Neural progenitor cell (in vitro differentiated cells): Measurements from ENCODE around the gene RBM22. TPM values are rescaled to one million over a fixed set of nuclear protein-coding genes. Genes with fewer than 3 reads are reported as not detected.
A peak's percentile ranks its signal among the peaks of the same experiment; 100 is the strongest.

Experiments used
- DNase-seq: peaks from one replicate; pipeline ENCODE4 v3.0.0-alpha.2; 2016; ENCODE audit warnings: low spot score
- H2AFZ ChIP-seq: fragments of 200-600 bp; sonication (generic); replicated peaks from 2 replicates; pipeline ENCODE4 v1.6.1; 2016; ENCODE audit warnings: antibody characterized with exemption
- H3F3A ChIP-seq: fragments of 200-600 bp; sonication (generic); 2 replicates; pipeline ENCODE4 v1.6.1; 2016; ENCODE audit warnings: antibody characterized with exemption, low read depth
- H3K27ac ChIP-seq: fragments of 200-600 bp; sonication (generic); 2 replicates; pipeline ENCODE4 v1.5.1; 2016; ENCODE audit warnings: mild to moderate bottlenecking
- H3K27me3 ChIP-seq: fragments of 200-600 bp; sonication (generic); 2 replicates; pipeline ENCODE4 v1.6.1; 2016; ENCODE audit warnings: mild to moderate bottlenecking, moderate library complexity
- H3K36me3 ChIP-seq: fragments of 200-600 bp; sonication (generic); 2 replicates; pipeline ENCODE4 v1.5.1; 2016
- H3K4me1 ChIP-seq: fragments of 200-600 bp; sonication (generic); 2 replicates; pipeline ENCODE4 v1.6.1; 2016; ENCODE audit warnings: mixed run types
- H3K4me2 ChIP-seq: fragments of 200-600 bp; sonication (generic); 2 replicates; pipeline ENCODE4 v1.6.1; 2016
- H3K4me3 ChIP-seq: fragments of 200-600 bp; sonication (generic); 2 replicates; pipeline ENCODE4 v1.5.1; 2016
- H3K79me2 ChIP-seq: fragments of 200-600 bp; sonication (generic); 2 replicates; pipeline ENCODE4 v1.6.1; 2016; ENCODE audit warnings: low read depth
- H3K9ac ChIP-seq: fragments of 200-600 bp; sonication (generic); 2 replicates; pipeline ENCODE4 v1.6.1; 2016
- H3K9me3 ChIP-seq: fragments of 200-600 bp; sonication (generic); 2 replicates; pipeline ENCODE4 v1.5.1; 2016; ENCODE audit warnings: low read depth
- H4K20me1 ChIP-seq: fragments of 200-600 bp; sonication (generic); 2 replicates; pipeline ENCODE4 v1.6.1; 2016; ENCODE audit warnings: low read depth
- H3K27ac Mint-ChIP-seq: 3 replicates; pipeline ENCODE4 v1.8.0; 2021; ENCODE audit warnings: mixed read lengths
- H3K27me3 Mint-ChIP-seq: 2 replicates; pipeline ENCODE4 v1.8.0; 2022; ENCODE audit warnings: low read depth, mild to moderate bottlenecking, inconsistent platforms, moderate library complexity, mixed read lengths; ENCODE audit not compliant: insufficient read depth
- H3K36me3 Mint-ChIP-seq: 3 replicates; pipeline ENCODE4 v1.8.0; 2021; ENCODE audit warnings: mixed read lengths
- H3K4me1 Mint-ChIP-seq: 3 replicates; pipeline ENCODE4 v1.8.0; 2021; ENCODE audit warnings: mixed read lengths
- H3K4me3 Mint-ChIP-seq: 3 replicates; pipeline ENCODE4 v1.8.0; 2021; ENCODE audit warnings: mild to moderate bottlenecking, moderate library complexity, mixed read lengths
- H3K9me3 Mint-ChIP-seq: 3 replicates; pipeline ENCODE4 v1.8.0; 2020; ENCODE audit warnings: mixed read lengths
- EZH2 ChIP-seq: fragments of 200-600 bp; sonication (generic); IDR thresholded peaks from 2 replicates; pipeline ENCODE4 v1.6.1; 2017; ENCODE audit warnings: antibody characterized with exemption, mild to moderate bottlenecking, moderate library complexity
- EZH2phosphoT487 ChIP-seq: fragments of 200-600 bp; sonication (generic); IDR thresholded peaks from 2 replicates; pipeline ENCODE4 v1.6.1; 2017; ENCODE audit warnings: antibody characterized with exemption
- total RNA-seq: library from RNA; depleted of rRNA; stranded (reverse); fragments of >200 nt; gene quantifications from 2 replicates; pipeline ENCODE4 v1.2.3, GENCODE V29; 2015; ENCODE audit warnings: low replicate concordance
- TF ChIP-seq, protein P1 (sequence below): fragments of 200-600 bp; sonication (generic); IDR thresholded peaks from 2 replicates; pipeline ENCODE4 v1.5.1; 2017; ENCODE audit warnings: antibody characterized with exemption, mild to moderate bottlenecking

The RBM22 gene
- total RNA-seq, 1 donor from 2014 or later, result 52.4 TPM

DNA sequence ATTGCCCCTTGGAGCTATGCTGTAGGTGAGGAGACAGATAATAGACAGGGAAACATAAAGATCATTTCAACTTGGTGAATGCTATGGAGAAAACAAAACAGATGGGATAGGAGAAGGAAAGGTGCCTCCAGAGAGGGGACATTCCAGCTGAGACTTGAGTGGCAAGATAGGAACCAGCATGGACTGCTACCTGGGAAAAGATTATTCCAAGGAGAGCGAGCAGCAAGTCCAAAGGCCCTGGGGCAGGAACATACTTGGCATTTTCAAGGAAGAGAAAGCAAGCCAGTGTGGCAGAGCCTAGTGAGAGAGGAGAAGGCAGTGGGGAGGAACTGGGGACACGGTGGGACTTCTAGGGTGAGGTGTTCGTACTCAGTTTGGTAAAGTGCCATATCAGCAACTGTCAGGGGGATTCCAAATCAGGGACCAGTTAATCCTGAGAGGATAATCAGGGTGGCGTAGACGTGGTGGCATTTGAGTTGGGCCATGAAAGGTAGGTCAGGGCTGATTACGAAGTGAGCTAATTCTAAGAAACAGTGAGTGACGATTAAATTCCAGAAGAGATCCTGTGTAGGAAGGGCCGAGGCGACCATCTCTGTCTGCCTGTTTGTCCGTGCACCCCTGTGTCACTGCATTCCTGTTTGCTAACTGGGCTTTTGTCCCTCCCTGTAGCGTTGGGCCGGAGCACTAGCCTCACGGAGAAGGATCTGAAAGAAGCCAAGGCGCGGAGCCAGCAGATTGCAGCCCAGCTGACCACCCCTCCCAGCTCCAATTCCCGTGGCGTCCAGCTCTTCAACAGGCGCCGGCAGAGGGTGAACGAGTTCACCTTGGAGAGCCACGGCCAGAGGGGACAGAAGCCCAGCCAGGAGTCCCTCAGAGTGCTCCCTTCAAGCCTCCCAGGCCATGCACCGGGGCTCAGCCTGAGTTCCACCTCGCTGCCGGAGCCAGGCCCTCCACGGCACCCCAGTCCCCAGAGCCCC, 53.3 kb downstream of the RBM22 start:
- Histone ChIP-seq H3K4me2 (peak overlapping the region; percentile 2), H2AFZ (peak overlapping the region; percentile 9), H3K79me2 (no peaks in the 10 kb centered on the region), H3K9me3 (no peaks in the 10 kb centered on the region), H3K36me3 (no peaks in the 10 kb centered on the region), H3F3A (peaks cover 34% of the 10 kb centered on the region), H3K9ac (no peak overlapping the region), H4K20me1 (no peaks in the 10 kb centered on the region), H3K27ac (no peak overlapping the region), H3K4me3 (no peak overlapping the region), H3K27me3 (no peaks in the 10 kb centered on the region), H3K4me1 (peaks cover 53% of the 10 kb centered on the region)
- H3K36me3 Mint-ChIP-seq, result no peaks in the 10 kb centered on the region
- peak; percentile 59 for DNase-seq
- peaks cover 56% of the 10 kb centered on the region for H3K4me1 Mint-ChIP-seq
- peak overlapping the region; percentile 30 for H3K4me3 Mint-ChIP-seq
- TF ChIP-seq EZH2phosphoT487 (no peak), EZH2 (no peak)
- TF ChIP-seq, protein P1, sequence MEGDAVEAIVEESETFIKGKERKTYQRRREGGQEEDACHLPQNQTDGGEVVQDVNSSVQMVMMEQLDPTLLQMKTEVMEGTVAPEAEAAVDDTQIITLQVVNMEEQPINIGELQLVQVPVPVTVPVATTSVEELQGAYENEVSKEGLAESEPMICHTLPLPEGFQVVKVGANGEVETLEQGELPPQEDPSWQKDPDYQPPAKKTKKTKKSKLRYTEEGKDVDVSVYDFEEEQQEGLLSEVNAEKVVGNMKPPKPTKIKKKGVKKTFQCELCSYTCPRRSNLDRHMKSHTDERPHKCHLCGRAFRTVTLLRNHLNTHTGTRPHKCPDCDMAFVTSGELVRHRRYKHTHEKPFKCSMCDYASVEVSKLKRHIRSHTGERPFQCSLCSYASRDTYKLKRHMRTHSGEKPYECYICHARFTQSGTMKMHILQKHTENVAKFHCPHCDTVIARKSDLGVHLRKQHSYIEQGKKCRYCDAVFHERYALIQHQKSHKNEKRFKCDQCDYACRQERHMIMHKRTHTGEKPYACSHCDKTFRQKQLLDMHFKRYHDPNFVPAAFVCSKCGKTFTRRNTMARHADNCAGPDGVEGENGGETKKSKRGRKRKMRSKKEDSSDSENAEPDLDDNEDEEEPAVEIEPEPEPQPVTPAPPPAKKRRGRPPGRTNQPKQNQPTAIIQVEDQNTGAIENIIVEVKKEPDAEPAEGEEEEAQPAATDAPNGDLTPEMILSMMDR, result no peak
- H3K9me3 Mint-ChIP-seq, result no peaks in the 10 kb centered on the region
- H3K27me3 Mint-ChIP-seq, result peaks cover 13% of the 10 kb centered on the region
- peak overlapping the region; percentile 76 for H3K27ac Mint-ChIP-seq

DNA sequence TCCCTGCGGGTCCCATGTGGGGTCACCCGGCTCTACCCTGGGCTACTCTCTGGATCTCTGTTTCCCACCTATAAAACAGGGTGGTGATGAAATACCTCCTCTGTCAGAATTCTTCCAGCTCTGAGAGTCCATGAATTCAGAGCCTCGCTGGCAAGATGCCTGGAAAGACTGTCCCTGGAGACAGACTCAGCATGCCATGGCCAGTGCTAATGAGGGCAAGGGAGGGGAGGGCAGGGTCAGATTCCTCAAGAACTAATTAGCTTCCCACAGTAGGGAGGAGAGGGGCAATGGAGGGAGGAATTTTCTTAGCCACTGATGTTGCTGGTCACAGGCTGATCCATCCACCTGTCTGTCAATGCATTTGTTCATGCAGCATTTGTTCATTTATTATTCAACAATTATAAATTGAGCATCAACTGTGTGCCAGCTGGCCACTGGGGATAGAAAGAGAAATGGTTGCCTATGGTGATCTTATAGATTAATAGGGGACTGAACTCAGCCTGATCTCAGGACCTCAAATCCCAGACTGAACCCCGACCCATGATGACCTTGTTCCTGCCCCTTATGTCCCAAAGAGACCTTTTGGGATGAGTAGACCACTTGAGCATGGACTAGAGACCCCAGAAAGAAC, 55.7 kb downstream of the RBM22 start:
- H3K9ac ChIP-seq, result no peak overlapping the region
- H3K27me3 Mint-ChIP-seq, result peaks cover 11% of the 10 kb centered on the region
- no peaks in the 10 kb centered on the region for H3K27me3 ChIP-seq
- H3K4me1 ChIP-seq, result peaks cover 49% of the 10 kb centered on the region
- H3K4me3 ChIP-seq, result no peak overlapping the region
- peak; percentile 86 for DNase-seq
- no peaks in the 10 kb centered on the region for H3K9me3 ChIP-seq
- no peaks in the 10 kb centered on the region for H3K36me3 Mint-ChIP-seq
- peak overlapping the region; percentile 56 for H3K27ac ChIP-seq
- no peaks in the 10 kb centered on the region for H3K36me3 ChIP-seq
- H2AFZ ChIP-seq, result no peak overlapping the region
- no peak overlapping the region for H3K27ac Mint-ChIP-seq
- TF ChIP-seq EZH2phosphoT487, result no peak
- no peak overlapping the region for H3K4me3 Mint-ChIP-seq
- no peaks in the 10 kb centered on the region for H3K9me3 Mint-ChIP-seq
- no peaks in the 10 kb centered on the region for H3K79me2 ChIP-seq
- peak overlapping the region; percentile 63 for H3K4me2 ChIP-seq
- peaks cover 54% of the 10 kb centered on the region for H3K4me1 Mint-ChIP-seq
- H4K20me1 ChIP-seq, result no peaks in the 10 kb centered on the region
- peaks cover 23% of the 10 kb centered on the region for H3F3A ChIP-seq

DNA sequence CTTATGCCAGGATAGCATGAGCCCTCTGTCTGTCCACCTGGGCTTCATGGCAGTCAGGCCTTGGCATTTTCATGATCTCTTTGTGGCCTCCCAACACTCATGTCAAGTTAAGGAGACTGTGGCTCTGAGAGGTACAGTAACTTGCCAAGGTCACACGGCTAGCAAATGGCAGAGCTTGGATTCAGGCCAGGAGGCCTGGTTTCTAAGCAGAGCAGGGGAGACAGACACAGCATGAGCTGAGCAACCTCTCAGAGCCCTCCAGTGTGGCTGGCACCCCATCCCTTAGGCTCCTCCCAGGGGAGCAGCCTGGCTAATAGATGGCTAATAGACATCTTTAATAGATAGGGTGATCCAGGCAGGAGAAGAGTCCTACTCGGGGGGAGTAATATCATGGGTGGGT, 56.3 kb downstream of the RBM22 start:
- H3K27ac Mint-ChIP-seq, result no peak overlapping the region
- H3K9ac ChIP-seq, result no peak overlapping the region

More for the DNA sequence above, 56.3 kb downstream of the RBM22 start:
- Histone ChIP-seq H3F3A (peaks cover 24% of the 10 kb centered on the region), H3K36me3 (no peaks in the 10 kb centered on the region), H3K4me3 (no peak overlapping the region), H2AFZ (no peak overlapping the region), H3K9me3 (no peaks in the 10 kb centered on the region), H4K20me1 (no peaks in the 10 kb centered on the region), H3K4me1 (peaks cover 54% of the 10 kb centered on the region), H3K27me3 (no peaks in the 10 kb centered on the region), H3K79me2 (no peaks in the 10 kb centered on the region), H3K27ac (peak overlapping the region; percentile 56), H3K4me2 (peak overlapping the region; percentile 63)
- Mint-ChIP-seq H3K27me3 (peaks cover 14% of the 10 kb centered on the region), H3K9me3 (no peaks in the 10 kb centered on the region), H3K4me3 (no peak overlapping the region), H3K36me3 (no peaks in the 10 kb centered on the region), H3K4me1 (peaks cover 57% of the 10 kb centered on the region)
- TF ChIP-seq, protein P1, result no peak
- TF ChIP-seq EZH2phosphoT487, result no peak
- no peak for TF ChIP-seq EZH2
- no peak for DNase-seq
